ENCODE measurements around the gene DNMBP.

Gene DNMBP

GRCh38 chr10:100045592-100045991 is 35.8 kb upstream of the DNMBP start:
- no peak for TF ChIP-seq CTCF (IDR thresholded peaks at IDR 0.05; ENCODE audit: insufficient read depth, low read length, poor library complexity, severe bottlenecking)
- no peaks in the 10 kb centered on the region for H3K27me3 ChIP-seq (replicated peaks; ENCODE audit: control insufficient read depth, insufficient read depth, low read length)
- H3K36me3 ChIP-seq (ENCODE audit: control insufficient read depth, insufficient read depth, low read length), result no peaks in the 10 kb centered on the region
- H3K4me3 ChIP-seq (replicated peaks; ENCODE audit: low read depth, low read length), result no peak overlapping the region
- no peak for DNase-seq (ENCODE audit: extremely low read depth, insufficient read length)

DNA sequence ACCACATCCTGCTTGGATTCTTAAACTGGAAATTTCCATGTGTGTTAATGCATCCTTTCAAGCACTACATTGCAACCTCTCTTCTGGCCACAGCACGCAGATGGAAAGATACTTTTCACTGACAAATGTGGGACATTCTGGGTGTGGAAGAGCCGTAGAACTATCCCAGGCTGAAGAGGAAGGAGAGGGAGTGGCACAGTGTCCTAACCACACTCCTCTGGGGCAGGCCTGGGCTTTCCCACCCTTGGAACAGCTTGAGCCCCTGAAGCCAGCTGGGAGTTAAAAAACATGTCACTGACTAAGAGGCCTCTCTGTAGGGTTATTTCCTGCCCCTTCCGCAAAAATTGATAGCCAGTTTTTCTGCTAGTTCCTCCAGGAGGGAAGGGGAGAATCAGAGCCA is 34.0 kb upstream of the DNMBP start:
- no peaks in the 10 kb centered on the region for H3K27me3 ChIP-seq (replicated peaks; ENCODE audit: control insufficient read depth, insufficient read depth, low read length)
- TF ChIP-seq CTCF (IDR thresholded peaks at IDR 0.05; ENCODE audit: insufficient read depth, low read length, poor library complexity, severe bottlenecking), result no peak
- DNase-seq (ENCODE audit: extremely low read depth, insufficient read length), result no peak
- H3K36me3 ChIP-seq (ENCODE audit: control insufficient read depth, insufficient read depth, low read length), result no peaks in the 10 kb centered on the region
- H3K4me3 ChIP-seq (replicated peaks; ENCODE audit: low read depth, low read length), result no peak overlapping the region

DNA sequence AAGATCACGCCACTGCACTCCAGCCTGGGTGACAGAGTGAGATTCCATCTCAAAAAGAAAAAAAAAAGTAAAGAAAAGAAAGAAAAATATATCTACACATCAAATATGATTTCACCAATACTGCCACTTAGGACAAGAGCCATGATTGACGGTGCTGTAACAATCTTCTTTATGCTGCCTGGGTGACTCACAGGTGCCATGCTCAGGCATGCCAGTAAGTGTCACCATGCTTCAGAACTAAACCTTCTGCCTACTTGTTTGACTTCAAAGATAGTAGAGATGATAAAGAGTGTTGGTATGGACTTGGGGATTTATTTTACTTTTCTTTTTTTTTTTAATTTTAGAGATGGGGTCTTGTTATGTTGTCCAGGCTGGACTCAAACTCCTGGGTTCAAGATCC is 33.6 kb upstream of the DNMBP start:
- no peaks in the 10 kb centered on the region for H3K36me3 ChIP-seq (ENCODE audit: control insufficient read depth, insufficient read depth, low read length)
- no peak overlapping the region for H3K4me3 ChIP-seq (replicated peaks; ENCODE audit: low read depth, low read length)
- no peak for DNase-seq (ENCODE audit: extremely low read depth, insufficient read length)
- H3K27me3 ChIP-seq (replicated peaks; ENCODE audit: control insufficient read depth, insufficient read depth, low read length), result no peaks in the 10 kb centered on the region
- TF ChIP-seq CTCF (IDR thresholded peaks at IDR 0.05; ENCODE audit: insufficient read depth, low read length, poor library complexity, severe bottlenecking), result no peak

- TF ChIP-seq CTCF (IDR thresholded peaks at IDR 0.05; ENCODE audit: insufficient read depth, low read length, poor library complexity, severe bottlenecking), result no peak
- H3K4me3 ChIP-seq (replicated peaks; ENCODE audit: low read depth, low read length), result no peak overlapping the region
- no peaks in the 10 kb centered on the region for H3K36me3 ChIP-seq (ENCODE audit: control insufficient read depth, insufficient read depth, low read length)
- DNase-seq (ENCODE audit: extremely low read depth, insufficient read length), result no peak
- no peaks in the 10 kb centered on the region for H3K27me3 ChIP-seq (replicated peaks; ENCODE audit: control insufficient read depth, insufficient read depth, low read length)
These were observed 31.7 kb upstream of the DNMBP start for GRCh38 chr10:100041306-100042002.

GRCh38 chr10:100038561-100039071 is 28.9 kb upstream of the DNMBP start:
- DNase-seq (ENCODE audit: extremely low read depth, insufficient read length), result no peak
- no peak overlapping the region for H3K4me3 ChIP-seq (replicated peaks; ENCODE audit: low read depth, low read length)
- no peaks in the 10 kb centered on the region for H3K27me3 ChIP-seq (replicated peaks; ENCODE audit: control insufficient read depth, insufficient read depth, low read length)
- no peaks in the 10 kb centered on the region for H3K36me3 ChIP-seq (ENCODE audit: control insufficient read depth, insufficient read depth, low read length)
- TF ChIP-seq CTCF (IDR thresholded peaks at IDR 0.05; ENCODE audit: insufficient read depth, low read length, poor library complexity, severe bottlenecking), result no peak
